Fibroblast of lung (primary cell): ENCODE measurements around the gene IL36A. TPM values are rescaled to one million over a fixed set of nuclear protein-coding genes. Genes with fewer than 3 reads are reported as not detected.

Source experiments
- DNase-seq, 2 donors: peaks; one replicate each; pipeline versions ENCODE4 v3.0.0 to v3.0.0-alpha.2; 2010; ENCODE audit warnings: low read depth in 2 of 2
- H2AFZ ChIP-seq: 2 replicates; pipeline ENCODE4 v1.5.1; 2012; ENCODE audit warnings: low read length, control low read depth, inconsistent platforms
- H3K27ac ChIP-seq: 2 replicates; pipeline ENCODE4 v1.5.1; 2011; ENCODE audit warnings: low read length, control low read depth; ENCODE audit not compliant: insufficient read depth
- H3K27me3 ChIP-seq: 2 replicates; pipeline ENCODE4 v1.5.1; 2011; ENCODE audit warnings: mild to moderate bottlenecking, low read length; ENCODE audit not compliant: control insufficient read depth, insufficient read depth
- H3K36me3 ChIP-seq: 2 replicates; pipeline ENCODE4 v1.5.1; 2011; ENCODE audit warnings: low read length; ENCODE audit not compliant: control insufficient read depth, insufficient read depth
- H3K4me1 ChIP-seq: 2 replicates; pipeline ENCODE4 v1.5.1; 2011; ENCODE audit warnings: low read length; ENCODE audit not compliant: control insufficient read depth, insufficient read depth; ENCODE audit errors: extremely low read depth
- H3K4me2 ChIP-seq: 2 replicates; pipeline ENCODE4 v1.5.1; 2011; ENCODE audit warnings: low read length, control low read depth; ENCODE audit not compliant: insufficient read depth; ENCODE audit errors: extremely low read depth
- H3K4me3 ChIP-seq, 4 experiments: fragments of 200-600 bp in 1 of 4; sonication (generic) in 1 of 4; replicated peaks in 1 of 4; 2 replicates each; pipeline ENCODE4 v1.5.1; 2011 to 2016; ENCODE audit warnings: low read length in 4 of 4, low read depth in 3 of 4, mild to moderate bottlenecking in 3 of 4, control low read depth in 2 of 4, inconsistent platforms in 1 of 4, mixed read lengths in 1 of 4; ENCODE audit not compliant: insufficient read depth in 1 of 4; ENCODE audit errors: control extremely low read depth in 1 of 4
- H3K79me2 ChIP-seq: 2 replicates; pipeline ENCODE4 v1.5.1; 2012; ENCODE audit warnings: mild to moderate bottlenecking, low read length, inconsistent platforms; ENCODE audit not compliant: control insufficient read depth, insufficient read depth
- H3K9ac ChIP-seq: 2 replicates; pipeline ENCODE4 v1.5.1; 2011; ENCODE audit warnings: mild to moderate bottlenecking, low read length, control low read depth; ENCODE audit not compliant: insufficient read depth
- H3K9me3 ChIP-seq: 2 replicates; pipeline ENCODE4 v1.5.1; 2012; ENCODE audit warnings: low read depth, low read length; ENCODE audit not compliant: control insufficient read depth, insufficient read depth
- H4K20me1 ChIP-seq: 2 replicates; pipeline ENCODE4 v1.5.1; 2011; ENCODE audit warnings: low read length; ENCODE audit not compliant: control insufficient read depth, insufficient read depth; ENCODE audit errors: extremely low read depth
- EZH2 ChIP-seq: IDR thresholded peaks from 2 replicates; pipeline ENCODE4 v1.5.1; 2012; ENCODE audit warnings: low read length, control low read depth, mild to moderate bottlenecking; ENCODE audit errors: missing control alignments
- polyA plus RNA-seq, 2 donors: library from polyadenylated mRNA; depleted of rRNA in 1 of 2; stranded (reverse) in 1 of 2; unstranded in 1 of 2; fragments of >200 nt; gene quantifications; 2 replicates each; pipeline ENCODE4 v1.2.1, GENCODE V29; 2011 to 2012; ENCODE audit warnings: missing spikeins in 1 of 2
- total RNA-seq: library from RNA; depleted of rRNA; stranded (reverse); fragments of >200 nt; gene quantifications from 2 replicates; pipeline ENCODE4 v1.2.1, GENCODE V29; 2014
- TF ChIP-seq, protein P1 (sequence below), 2 donors: IDR thresholded peaks in 1 of 2; conservative IDR thresholded peaks in 1 of 2; 1 replicate in 1 of 2; 2 replicates in 1 of 2; pipeline ENCODE4 v1.5.1; 2011 to 2012; ENCODE audit warnings: low read length in 2 of 2, control low read depth in 1 of 2, inconsistent platforms in 1 of 2, low read depth in 1 of 2, mild to moderate bottlenecking in 1 of 2

The IL36A gene
- total and polyA plus RNA-seq, 2 donors (not counting 1 experiment from before 2014, with no cell fraction given), result not detected

DNA sequence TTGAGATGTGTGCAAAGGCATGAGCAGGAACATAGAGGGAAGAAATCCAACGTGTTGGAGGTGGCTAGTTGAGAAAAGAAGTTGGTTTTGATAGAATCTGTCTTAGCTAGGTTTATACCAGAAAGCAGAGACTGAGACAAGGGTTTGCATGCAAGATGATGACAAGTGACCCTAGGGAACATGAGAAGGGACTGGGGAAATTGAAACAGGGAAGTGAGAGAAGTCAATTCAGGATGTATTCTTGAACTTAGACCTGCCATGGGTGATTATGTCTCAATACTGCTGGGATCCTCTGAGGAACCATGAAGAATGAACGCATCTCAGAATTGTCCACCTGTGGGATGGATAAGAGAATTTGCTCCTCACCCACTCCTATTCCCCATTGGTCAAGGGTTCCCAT lies 20.5 kb downstream of the IL36A start:
- H3K9ac ChIP-seq, result no peak overlapping the region
- H4K20me1 ChIP-seq, result no peaks in the 10 kb centered on the region
- H2AFZ ChIP-seq, result no peak overlapping the region
- H3K4me1 ChIP-seq, result no peaks in the 10 kb centered on the region
- H3K36me3 ChIP-seq, result no peaks in the 10 kb centered on the region
- H3K4me2 ChIP-seq, result no peak overlapping the region
- peaks cover 13% of the 10 kb centered on the region for H3K27me3 ChIP-seq
- no peak for TF ChIP-seq EZH2
- TF ChIP-seq, protein P1, sequence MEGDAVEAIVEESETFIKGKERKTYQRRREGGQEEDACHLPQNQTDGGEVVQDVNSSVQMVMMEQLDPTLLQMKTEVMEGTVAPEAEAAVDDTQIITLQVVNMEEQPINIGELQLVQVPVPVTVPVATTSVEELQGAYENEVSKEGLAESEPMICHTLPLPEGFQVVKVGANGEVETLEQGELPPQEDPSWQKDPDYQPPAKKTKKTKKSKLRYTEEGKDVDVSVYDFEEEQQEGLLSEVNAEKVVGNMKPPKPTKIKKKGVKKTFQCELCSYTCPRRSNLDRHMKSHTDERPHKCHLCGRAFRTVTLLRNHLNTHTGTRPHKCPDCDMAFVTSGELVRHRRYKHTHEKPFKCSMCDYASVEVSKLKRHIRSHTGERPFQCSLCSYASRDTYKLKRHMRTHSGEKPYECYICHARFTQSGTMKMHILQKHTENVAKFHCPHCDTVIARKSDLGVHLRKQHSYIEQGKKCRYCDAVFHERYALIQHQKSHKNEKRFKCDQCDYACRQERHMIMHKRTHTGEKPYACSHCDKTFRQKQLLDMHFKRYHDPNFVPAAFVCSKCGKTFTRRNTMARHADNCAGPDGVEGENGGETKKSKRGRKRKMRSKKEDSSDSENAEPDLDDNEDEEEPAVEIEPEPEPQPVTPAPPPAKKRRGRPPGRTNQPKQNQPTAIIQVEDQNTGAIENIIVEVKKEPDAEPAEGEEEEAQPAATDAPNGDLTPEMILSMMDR (conservative IDR thresholded peaks at IDR 0.05 in 1 of 2, IDR thresholded peaks at IDR 0.05 in 1 of 2; ENCODE audit: low read depth in 1 of 2, low read length in 2 of 2), result no peak
- H3K27ac ChIP-seq, result no peak overlapping the region
- DNase-seq, result no peak
- no peaks in the 10 kb centered on the region for H3K9me3 ChIP-seq
- H3K79me2 ChIP-seq, result no peaks in the 10 kb centered on the region
- no peak overlapping the region for H3K4me3 ChIP-seq

DNA sequence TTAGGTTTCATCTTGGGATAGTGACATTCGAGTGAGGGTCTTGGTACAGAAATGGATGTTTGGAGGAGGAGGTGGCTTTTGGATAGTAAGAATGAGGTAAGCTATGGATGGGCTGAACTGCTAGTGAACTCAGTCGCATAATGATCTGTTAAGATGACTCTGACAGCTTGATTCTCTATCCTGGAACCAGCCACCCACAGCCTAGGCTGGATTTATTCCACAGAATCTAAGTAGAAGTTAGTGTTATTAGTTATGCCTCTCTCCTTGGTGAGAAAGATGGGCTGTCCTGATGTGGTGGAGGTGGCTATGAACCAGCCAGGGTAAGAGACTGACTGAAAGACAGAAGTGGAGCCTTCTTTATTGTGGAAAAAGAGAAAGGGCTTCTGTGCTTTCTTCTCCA lies 22.4 kb downstream of the IL36A start:
- H3K4me2 ChIP-seq, result no peak overlapping the region
- H3K4me1 ChIP-seq, result no peaks in the 10 kb centered on the region
- H2AFZ ChIP-seq, result no peak overlapping the region
- H3K4me3 ChIP-seq, result no peak overlapping the region
- H4K20me1 ChIP-seq, result no peaks in the 10 kb centered on the region
- no peak for TF ChIP-seq EZH2
- TF ChIP-seq, protein P1 (conservative IDR thresholded peaks at IDR 0.05 in 1 of 2, IDR thresholded peaks at IDR 0.05 in 1 of 2; ENCODE audit: low read depth in 1 of 2, low read length in 2 of 2), result no peak
- no peak overlapping the region for H3K9ac ChIP-seq
- H3K27me3 ChIP-seq, result peaks cover 11% of the 10 kb centered on the region
- DNase-seq, result no peak
- H3K36me3 ChIP-seq, result no peaks in the 10 kb centered on the region
- no peak overlapping the region for H3K27ac ChIP-seq
- H3K79me2 ChIP-seq, result no peaks in the 10 kb centered on the region
- H3K9me3 ChIP-seq, result no peaks in the 10 kb centered on the region

DNA sequence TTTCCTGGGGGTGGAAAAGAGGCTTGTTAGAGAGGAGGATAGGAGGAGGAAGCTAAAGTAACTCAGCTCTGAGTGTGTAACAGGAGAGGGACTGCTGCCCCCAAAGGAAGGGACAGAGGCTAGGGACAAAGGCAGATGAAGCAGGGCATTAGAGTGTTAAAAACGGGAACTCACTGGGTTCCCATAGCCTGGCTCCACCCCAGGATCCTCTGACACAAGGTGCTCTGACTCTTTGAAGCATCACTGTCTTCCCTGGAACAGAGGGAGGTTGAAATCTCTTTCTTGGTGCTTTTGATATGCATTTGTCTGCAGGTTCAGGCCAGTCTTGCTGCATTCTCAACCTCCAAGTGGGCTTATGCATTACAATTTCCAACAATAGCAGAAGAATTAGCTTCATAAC lies 22.9 kb downstream of the IL36A start:
- H2AFZ ChIP-seq, result no peak overlapping the region
- no peaks in the 10 kb centered on the region for H4K20me1 ChIP-seq
- H3K27ac ChIP-seq, result no peak overlapping the region
- H3K27me3 ChIP-seq, result peaks cover 9% of the 10 kb centered on the region
- no peaks in the 10 kb centered on the region for H3K9me3 ChIP-seq
- no peaks in the 10 kb centered on the region for H3K36me3 ChIP-seq
- H3K4me2 ChIP-seq, result no peak overlapping the region
- TF ChIP-seq, protein P1 (conservative IDR thresholded peaks at IDR 0.05 in 1 of 2, IDR thresholded peaks at IDR 0.05 in 1 of 2; ENCODE audit: low read depth in 1 of 2, low read length in 2 of 2), result no peak
- no peak for TF ChIP-seq EZH2
- DNase-seq, result no peak
- H3K4me3 ChIP-seq, result no peak overlapping the region
- H3K4me1 ChIP-seq, result no peaks in the 10 kb centered on the region
- no peak overlapping the region for H3K9ac ChIP-seq
- H3K79me2 ChIP-seq, result no peaks in the 10 kb centered on the region
